Tibial artery (tissue), 4 donors: ENCODE results near the gene DNAJC12.

Experiments
- DNase-seq, 2 donors: peaks; one replicate each; pipeline ENCODE4 v3.0.0-alpha.2; 2019
- H3K27ac ChIP-seq, 2 donors: fragments of 200-600 bp; sonication (generic) in 1 of 2; 1 replicate in 1 of 2; 2 replicates in 1 of 2; pipeline ENCODE4 v1.5.1; 2018 to 2019; ENCODE audit warnings: mild to moderate bottlenecking in 1 of 2
- H3K27me3 ChIP-seq, 2 donors: fragments of 200-600 bp; sonication (generic) in 1 of 2; one replicate each; pipeline versions ENCODE4 v1.5.1 to v1.6.0; 2016 to 2019
- H3K36me3 ChIP-seq, 3 donors: fragments of 200-600 bp; sonication (generic) in 2 of 3; one replicate each; pipeline ENCODE4 v1.5.1; 2016 to 2019; ENCODE audit warnings: mild to moderate bottlenecking in 2 of 3
- H3K4me1 ChIP-seq, 4 donors: fragments of 200-600 bp; sonication (generic) in 2 of 4; 1 replicate in 3 of 4; 2 replicates in 1 of 4; pipeline ENCODE4 v1.5.1; 2016 to 2019
- H3K4me3 ChIP-seq, 2 donors: fragments of 200-600 bp; sonication (generic) in 1 of 2; 1 replicate in 1 of 2; 2 replicates in 1 of 2; pipeline ENCODE4 v1.5.1; 2018 to 2019; ENCODE audit warnings: mild to moderate bottlenecking in 2 of 2
- H3K9me3 ChIP-seq, 3 donors: fragments of 200-600 bp; sonication (generic) in 1 of 3; one replicate each; pipeline ENCODE4 v1.5.1; 2016 to 2019
- intact Hi-C: fragments of 100-400 bp; cut with DNase I; formaldehyde crosslinking; loops from one replicate; pipeline ENCODE4 v1.15.0; 2023; ENCODE audit warnings: low total_unique reads
- TF ChIP-seq, protein P1 (sequence below), 2 experiments: fragments of 200-600 bp in 1 of 2; fragments of 450-650 bp in 1 of 2; IDR thresholded peaks; one replicate each; pipeline ENCODE4 v1.5.1; 2017 to 2019; ENCODE audit warnings: antibody characterized with exemption in 2 of 2, mild to moderate bottlenecking in 1 of 2, moderate library complexity in 1 of 2

DNAJC12 gene

DNA sequence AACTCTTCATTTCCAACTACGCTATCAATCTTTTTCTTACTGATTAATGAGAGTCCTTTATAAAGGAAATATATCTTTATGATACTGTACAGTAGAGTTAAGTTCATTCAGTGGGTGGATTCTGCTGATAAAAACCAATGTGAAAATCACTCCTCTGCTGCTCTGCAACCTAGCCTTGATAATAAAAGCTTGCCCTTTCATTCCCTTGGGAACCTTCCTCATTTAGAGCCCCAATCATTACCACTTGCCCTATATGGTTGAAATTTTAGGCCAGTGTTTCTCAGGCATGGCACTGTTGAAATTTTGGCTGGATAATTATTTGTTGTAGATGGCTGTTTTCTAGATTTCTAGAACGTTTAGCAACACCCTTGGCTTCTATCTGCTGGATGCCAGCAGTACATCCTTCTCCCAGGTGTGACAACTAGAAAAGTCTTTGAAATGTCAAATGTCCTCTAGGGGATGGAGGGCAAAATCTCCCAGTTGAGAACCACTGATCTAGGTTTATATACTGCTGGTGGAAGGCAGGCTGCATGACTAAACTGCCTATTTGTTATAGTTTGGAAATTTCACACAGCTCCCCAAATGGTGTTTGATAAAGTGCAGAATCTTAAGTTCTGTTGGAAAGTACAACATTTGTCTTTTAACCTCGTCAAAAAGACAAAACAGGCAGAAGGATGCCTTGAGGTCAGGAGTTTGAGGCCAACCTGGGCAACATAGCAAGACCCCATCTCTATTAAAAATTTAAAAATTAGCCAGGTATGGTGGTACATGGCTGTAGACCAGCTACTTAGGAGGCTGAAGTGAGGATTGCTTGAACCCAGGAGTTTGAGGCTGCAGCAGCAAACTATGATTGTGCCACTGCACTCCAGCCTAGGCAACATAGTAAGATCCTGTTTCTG is 37.6 kb upstream of the DNAJC12 start:
- H3K27ac ChIP-seq: no peak overlapping the region
- no peak for DNase-seq
- H3K9me3 ChIP-seq: no peaks in the 10 kb centered on the region
- no peak overlapping the region for H3K4me3 ChIP-seq
- no peaks in the 10 kb centered on the region for H3K27me3 ChIP-seq
- intact Hi-C loops: no loop called here
- TF ChIP-seq, protein P1, sequence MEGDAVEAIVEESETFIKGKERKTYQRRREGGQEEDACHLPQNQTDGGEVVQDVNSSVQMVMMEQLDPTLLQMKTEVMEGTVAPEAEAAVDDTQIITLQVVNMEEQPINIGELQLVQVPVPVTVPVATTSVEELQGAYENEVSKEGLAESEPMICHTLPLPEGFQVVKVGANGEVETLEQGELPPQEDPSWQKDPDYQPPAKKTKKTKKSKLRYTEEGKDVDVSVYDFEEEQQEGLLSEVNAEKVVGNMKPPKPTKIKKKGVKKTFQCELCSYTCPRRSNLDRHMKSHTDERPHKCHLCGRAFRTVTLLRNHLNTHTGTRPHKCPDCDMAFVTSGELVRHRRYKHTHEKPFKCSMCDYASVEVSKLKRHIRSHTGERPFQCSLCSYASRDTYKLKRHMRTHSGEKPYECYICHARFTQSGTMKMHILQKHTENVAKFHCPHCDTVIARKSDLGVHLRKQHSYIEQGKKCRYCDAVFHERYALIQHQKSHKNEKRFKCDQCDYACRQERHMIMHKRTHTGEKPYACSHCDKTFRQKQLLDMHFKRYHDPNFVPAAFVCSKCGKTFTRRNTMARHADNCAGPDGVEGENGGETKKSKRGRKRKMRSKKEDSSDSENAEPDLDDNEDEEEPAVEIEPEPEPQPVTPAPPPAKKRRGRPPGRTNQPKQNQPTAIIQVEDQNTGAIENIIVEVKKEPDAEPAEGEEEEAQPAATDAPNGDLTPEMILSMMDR (IDR thresholded peaks at IDR 0.05): no peak
- H3K36me3 ChIP-seq: no peaks in the 10 kb centered on the region
- H3K4me1 ChIP-seq: no peaks in the 10 kb centered on the region

GRCh38 chr10:67869996-67870395 is 32.0 kb upstream of the DNAJC12 start:
- DNase-seq: no peak
- intact Hi-C loops: no loop called here
- TF ChIP-seq, protein P1 (IDR thresholded peaks at IDR 0.05): no peak
- H3K27ac ChIP-seq: no peak overlapping the region
- H3K36me3 ChIP-seq: no peaks in the 10 kb centered on the region
- H3K4me1 ChIP-seq: no peaks in the 10 kb centered on the region
- H3K27me3 ChIP-seq: no peaks in the 10 kb centered on the region
- no peaks in the 10 kb centered on the region for H3K9me3 ChIP-seq
- no peak overlapping the region for H3K4me3 ChIP-seq

GRCh38 chr10:67868132-67868531 is 30.1 kb upstream of the DNAJC12 start:
- Histone ChIP-seq H3K27me3 (no peaks in the 10 kb centered on the region), H3K4me3 (no peak overlapping the region), H3K36me3 (no peaks in the 10 kb centered on the region), H3K4me1 (no peaks in the 10 kb centered on the region), H3K27ac (no peak overlapping the region), H3K9me3 (no peaks in the 10 kb centered on the region)
- DNase-seq: no peak
- TF ChIP-seq, protein P1 (IDR thresholded peaks at IDR 0.05): no peak
- intact Hi-C loops: no loop called here

DNA sequence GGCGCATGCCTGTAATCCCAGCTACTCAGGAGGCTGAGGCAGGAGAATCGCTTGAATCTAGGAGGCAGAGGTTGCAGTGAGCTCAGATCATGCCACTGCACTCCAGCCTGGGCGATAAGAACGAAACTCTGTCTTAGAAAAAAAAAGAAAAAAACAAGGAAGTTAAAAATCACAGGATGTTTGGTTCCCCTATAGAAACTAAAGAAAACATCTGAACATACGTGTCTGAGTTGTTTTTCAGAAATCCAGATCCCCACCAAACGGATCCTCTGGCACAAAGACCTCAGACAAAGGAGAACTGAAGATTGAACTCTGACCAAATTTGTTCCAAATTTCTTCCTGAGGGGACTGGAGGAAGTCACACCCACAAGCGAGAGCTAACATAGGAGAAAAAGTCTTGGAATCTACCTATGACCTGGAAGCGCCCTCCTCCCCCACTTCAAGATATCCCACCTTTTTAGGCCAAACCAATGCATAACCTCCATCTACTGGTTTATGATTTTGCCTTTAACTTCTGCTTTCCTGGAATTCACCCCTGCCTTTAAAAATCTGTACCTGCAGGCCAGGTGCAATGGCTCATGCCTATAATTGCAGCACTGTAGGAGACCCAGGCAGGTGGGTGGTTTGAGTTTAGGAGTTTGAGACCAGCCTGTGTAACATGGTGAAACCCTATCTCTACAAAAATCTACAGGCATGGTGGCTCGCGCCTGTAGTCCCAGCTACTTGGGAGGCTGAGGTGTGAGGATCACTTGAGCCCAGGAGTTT is 26.8 kb upstream of the DNAJC12 start:
- Histone ChIP-seq H3K4me1 (no peaks in the 10 kb centered on the region), H3K9me3 (no peaks in the 10 kb centered on the region), H3K36me3 (no peaks in the 10 kb centered on the region), H3K27me3 (no peaks in the 10 kb centered on the region), H3K4me3 (no peak overlapping the region), H3K27ac (no peak overlapping the region)
- no peak for DNase-seq
- intact Hi-C loops: no loop called here
- TF ChIP-seq, protein P1 (IDR thresholded peaks at IDR 0.05): no peak

DNA sequence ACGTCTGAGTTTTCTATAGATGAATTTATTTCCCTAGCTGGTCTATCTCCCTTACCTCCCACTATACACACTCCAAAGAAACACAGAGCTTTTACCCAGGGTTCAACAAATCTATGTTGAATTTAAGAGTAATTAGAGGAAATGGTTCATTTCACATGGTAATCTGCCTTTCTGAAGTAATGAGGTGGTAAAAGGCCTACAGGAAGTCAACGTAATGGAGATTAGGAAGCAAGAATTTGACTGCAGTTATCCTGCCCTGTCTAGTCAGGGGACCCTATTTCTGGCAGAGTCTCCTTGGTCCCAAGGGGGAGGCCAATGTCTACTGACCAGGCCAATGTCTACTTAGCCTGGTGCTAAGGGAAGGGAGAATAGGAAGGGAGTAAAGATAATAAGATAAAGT is 25.1 kb upstream of the DNAJC12 start:
- TF ChIP-seq, protein P1 (IDR thresholded peaks at IDR 0.05): no peak
- no peak overlapping the region for H3K27ac ChIP-seq
- no peak for DNase-seq
- no peaks in the 10 kb centered on the region for H3K36me3 ChIP-seq
- H3K9me3 ChIP-seq: no peaks in the 10 kb centered on the region
- H3K27me3 ChIP-seq: no peaks in the 10 kb centered on the region
- no peaks in the 10 kb centered on the region for H3K4me1 ChIP-seq
- intact Hi-C loops: no loop called here
- no peak overlapping the region for H3K4me3 ChIP-seq
